CD4-positive, CD25-positive, alpha-beta regulatory T cell (primary cell): Measurements from ENCODE around the gene KIT. TPM values are rescaled to one million over a fixed set of nuclear protein-coding genes. Genes with fewer than 3 reads are reported as not detected.
A peak's percentile ranks its signal among the peaks of the same experiment; 100 is the strongest.
"Not testable (repeated sequence)": the region's sequence is repeated elsewhere in the genome, so short reads cannot be mapped to it uniquely, and the experiment has no call there.

Experiments
- ATAC-seq, 2 donors: fragments of 150-1000 bp; cut with Tn5 transposase; one replicate each; pipeline ENCODE4 v1.10.0; 2021; ENCODE audit warnings: low read depth in 2 of 2, moderate number of reproducible peaks in 2 of 2, moderate library complexity in 1 of 2
- DNase-seq, 3 donors: peaks; one replicate each; pipeline versions ENCODE4 v3.0.0 to v3.0.0-alpha.2; 2012 to 2022; ENCODE audit warnings: mixed read lengths in 1 of 3
- H3K27ac ChIP-seq: one replicate; pipeline ENCODE4 v1.7.0; 2013; ENCODE audit warnings: mild to moderate bottlenecking, low read length; ENCODE audit not compliant: insufficient read depth, poor library complexity, severe bottlenecking
- H3K27me3 ChIP-seq: one replicate; pipeline ENCODE4 v1.7.0; 2013; ENCODE audit warnings: low read length; ENCODE audit not compliant: control insufficient read depth, insufficient read depth
- H3K36me3 ChIP-seq: one replicate; pipeline ENCODE4 v1.7.0; 2013; ENCODE audit warnings: mild to moderate bottlenecking, low read length, moderate library complexity; ENCODE audit not compliant: control insufficient read depth, insufficient read depth
- H3K4me1 ChIP-seq: 2 replicates; pipeline ENCODE4 v1.7.0; 2013; ENCODE audit warnings: mild to moderate bottlenecking, low read length; ENCODE audit not compliant: insufficient read depth, control insufficient read depth, poor library complexity, severe bottlenecking
- H3K4me3 ChIP-seq: one replicate; pipeline ENCODE4 v1.7.0; 2013; ENCODE audit warnings: low read depth, mild to moderate bottlenecking, low read length, moderate library complexity
- H3K9me3 ChIP-seq, 2 experiments: 1 replicate in 1 of 2; 2 replicates in 1 of 2; pipeline ENCODE4 v1.7.0; 2013; ENCODE audit warnings: low read length in 2 of 2, mild to moderate bottlenecking in 1 of 2, moderate library complexity in 1 of 2; ENCODE audit not compliant: control insufficient read depth in 2 of 2
- H3K27ac Mint-ChIP-seq, 3 donors: one replicate each; pipeline ENCODE4 v1.8.0; 2020 to 2022; ENCODE audit warnings: mild to moderate bottlenecking in 3 of 3, mixed read lengths in 3 of 3, moderate library complexity in 2 of 3
- H3K27me3 Mint-ChIP-seq: one replicate; pipeline ENCODE4 v1.8.0; 2022; ENCODE audit warnings: mild to moderate bottlenecking, mixed read lengths
- H3K36me3 Mint-ChIP-seq: one replicate; pipeline ENCODE4 v1.8.0; 2020; ENCODE audit warnings: mixed read lengths
- H3K4me1 Mint-ChIP-seq, 4 donors: one replicate each; pipeline ENCODE4 v1.8.0; 2020 to 2022; ENCODE audit warnings: mixed read lengths in 4 of 4, mild to moderate bottlenecking in 1 of 4
- H3K4me3 Mint-ChIP-seq, 4 donors: one replicate each; pipeline ENCODE4 v1.8.0; 2020 to 2022; ENCODE audit warnings: mild to moderate bottlenecking in 4 of 4, mixed read lengths in 4 of 4, moderate library complexity in 3 of 4
- H3K9me3 Mint-ChIP-seq, 7 donors: one replicate each; pipeline ENCODE4 v1.8.0; 2020 to 2022; ENCODE audit warnings: mixed read lengths in 7 of 7, mild to moderate bottlenecking in 3 of 7, moderate library complexity in 2 of 7
- polyA plus RNA-seq, 4 donors: library from polyadenylated mRNA; unstranded; fragments of 300-500 nt; fragmentation: Illumina TruSeq; gene quantifications; one replicate each; pipeline ENCODE4 v1.2.3, GENCODE V29; 2021
- total RNA-seq: library from RNA; stranded (reverse); gene quantifications from one replicate; pipeline ENCODE4 v1.2.3, GENCODE V29; 2022

The KIT gene
- total RNA-seq: 0.49 TPM
- polyA plus RNA-seq: not detected

DNA sequence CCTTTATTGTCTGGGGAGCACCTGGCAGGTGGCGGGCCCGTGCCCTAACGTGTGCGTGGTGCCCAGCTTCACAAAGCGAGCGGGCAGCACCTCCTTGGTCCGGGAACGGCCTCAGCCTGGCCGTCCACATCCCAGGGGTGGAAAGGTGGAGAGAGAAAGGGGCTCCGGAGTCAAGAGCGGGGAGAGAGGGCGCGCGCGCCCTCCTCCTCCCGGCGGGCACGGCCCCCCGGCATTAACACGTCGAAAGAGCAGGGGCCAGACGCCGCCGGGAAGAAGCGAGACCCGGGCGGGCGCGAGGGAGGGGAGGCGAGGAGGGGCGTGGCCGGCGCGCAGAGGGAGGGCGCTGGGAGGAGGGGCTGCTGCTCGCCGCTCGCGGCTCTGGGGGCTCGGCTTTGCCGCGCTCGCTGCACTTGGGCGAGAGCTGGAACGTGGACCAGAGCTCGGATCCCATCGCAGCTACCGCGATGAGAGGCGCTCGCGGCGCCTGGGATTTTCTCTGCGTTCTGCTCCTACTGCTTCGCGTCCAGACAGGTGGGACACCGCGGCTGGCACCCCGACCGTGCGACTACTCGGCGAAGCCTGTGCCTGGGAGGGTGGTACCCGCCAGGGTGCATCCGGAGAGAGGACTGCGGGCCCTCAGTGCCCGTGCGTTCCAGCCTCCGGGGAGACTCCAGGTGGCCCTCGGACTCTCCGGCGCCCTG is at the start of gene KIT:
Gene KIT, plus strand, starts transcription at position 407 of the 701 bp plus-strand sequence. Its CDS starts 58 bp downstream, at position 465.
- Histone ChIP-seq H3K9me3 (no peaks in the 10 kb centered on the region), H3K27me3 (peaks cover 34% of the 10 kb centered on the region), H3K27ac (no peak within 1 kb of the TSS), H3K4me3 (no peak within 1 kb of the TSS), H3K4me1 (peaks cover 13% of the 10 kb centered on the region), H3K36me3 (no peaks in the 10 kb centered on the region)
- Mint-ChIP-seq H3K4me1 (peaks cover 0 to 20% (median 9%) of the 10 kb centered on the region in 4 donors), H3K9me3 (peaks cover 0 to 3% (median 0%) of the 10 kb centered on the region in 7 donors), H3K4me3 (peak within 1 kb of the TSS in 3 of 4 donors; percentile 27 to 65 (median 62)), H3K27ac (peak within 1 kb of the TSS in 1 of 3 donors; percentile 12), H3K27me3 (peaks cover 66% of the 10 kb centered on the region), H3K36me3 (no peaks in the 10 kb centered on the region)
- DNase-seq (no peak), ATAC-seq (peak in 1 of 2 donors; percentile 28)

DNA sequence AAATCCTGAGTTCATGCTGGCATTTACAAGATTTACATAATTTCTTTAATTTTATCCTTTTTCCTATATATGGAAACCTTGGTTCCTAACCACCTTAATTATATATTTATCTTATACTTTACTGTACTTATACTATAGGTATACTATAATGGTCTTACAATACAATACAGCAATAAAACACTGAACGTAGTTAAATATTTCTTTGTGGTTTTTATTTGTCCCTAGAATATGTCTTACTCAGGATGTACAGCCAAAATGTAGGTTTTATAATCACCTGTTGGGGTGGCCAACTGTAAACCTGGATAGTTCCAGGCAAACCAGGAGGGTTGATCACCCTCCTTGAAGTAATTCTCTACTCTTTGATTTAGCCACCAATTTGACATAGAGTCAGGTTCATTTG is 48.4 kb upstream of the KIT start:
- H3K9me3 Mint-ChIP-seq: peaks cover 0 to 3% (median 0%) of the 10 kb centered on the region in 7 donors
- DNase-seq: no peak
- ATAC-seq: no peak
- no peak overlapping the region for H3K27ac Mint-ChIP-seq
- H3K27me3 Mint-ChIP-seq: no peaks in the 10 kb centered on the region
- H3K27ac ChIP-seq: no peak overlapping the region
- H3K4me1 ChIP-seq: no peaks in the 10 kb centered on the region
- H3K4me1 Mint-ChIP-seq: no peaks in the 10 kb centered on the region
- H3K36me3 Mint-ChIP-seq: no peaks in the 10 kb centered on the region
- no peak overlapping the region for H3K4me3 Mint-ChIP-seq
- H3K27me3 ChIP-seq: no peaks in the 10 kb centered on the region
- no peaks in the 10 kb centered on the region for H3K36me3 ChIP-seq
- H3K4me3 ChIP-seq: no peak overlapping the region
- H3K9me3 ChIP-seq: no peaks in the 10 kb centered on the region

DNA sequence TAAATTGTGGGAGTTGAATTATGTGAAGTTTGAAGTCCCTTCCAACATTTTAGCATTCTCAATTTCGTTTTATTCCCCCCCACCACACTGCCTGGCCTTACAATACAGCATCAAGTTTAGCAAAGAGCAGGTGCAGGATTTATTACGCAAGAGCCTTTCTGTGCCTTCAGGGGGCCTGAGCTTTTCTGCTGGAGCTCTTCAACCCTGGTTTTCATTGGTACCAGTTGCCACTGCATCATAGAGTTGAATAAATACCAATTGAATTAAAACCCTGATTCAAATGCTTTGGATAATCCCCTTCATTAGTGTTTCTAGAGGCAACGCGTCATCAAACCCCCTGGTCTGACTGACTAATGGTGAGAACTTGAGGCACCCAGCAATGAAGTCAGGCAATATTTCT is 43.6 kb upstream of the KIT start:
- Histone ChIP-seq H3K9me3 (no peaks in the 10 kb centered on the region), H3K4me3 (no peak overlapping the region), H3K27ac (no peak overlapping the region), H3K4me1 (no peaks in the 10 kb centered on the region), H3K27me3 (no peaks in the 10 kb centered on the region), H3K36me3 (no peaks in the 10 kb centered on the region)
- no peak for ATAC-seq
- H3K36me3 Mint-ChIP-seq: no peaks in the 10 kb centered on the region
- H3K27ac Mint-ChIP-seq: no peak overlapping the region
- DNase-seq: no peak
- no peaks in the 10 kb centered on the region for H3K4me1 Mint-ChIP-seq
- no peak overlapping the region for H3K4me3 Mint-ChIP-seq
- peaks cover 0 to 3% (median 0%) of the 10 kb centered on the region in 7 donors for H3K9me3 Mint-ChIP-seq
- H3K27me3 Mint-ChIP-seq: no peaks in the 10 kb centered on the region

DNA sequence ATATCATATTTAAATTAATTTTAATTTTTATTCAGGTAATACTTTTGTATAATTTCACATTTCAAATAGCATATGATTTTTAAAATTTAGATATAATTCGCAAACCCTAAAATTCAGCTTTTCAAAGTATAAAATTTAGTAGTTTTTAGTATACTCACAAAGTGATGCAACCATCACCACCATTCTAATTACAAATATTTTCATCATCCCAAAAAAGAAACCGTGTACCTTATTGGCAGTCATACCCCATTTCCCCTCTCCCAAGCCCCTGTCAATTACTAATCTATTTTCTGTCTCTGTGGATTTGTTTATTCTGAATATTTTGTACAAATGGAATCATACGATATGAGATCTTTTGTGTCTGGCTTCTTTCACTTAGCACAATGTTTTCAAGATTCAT is 37.0 kb upstream of the KIT start:
- Histone ChIP-seq H3K27me3 (no peaks in the 10 kb centered on the region), H3K4me1 (no peaks in the 10 kb centered on the region), H3K4me3 (no peak overlapping the region), H3K9me3 (no peaks in the 10 kb centered on the region), H3K27ac (no peak overlapping the region), H3K36me3 (no peaks in the 10 kb centered on the region)
- DNase-seq (no peak), ATAC-seq (no peak)
- Mint-ChIP-seq H3K4me3 (no peak overlapping the region), H3K9me3 (peaks cover 0 to 6% (median 2%) of the 10 kb centered on the region in 7 donors), H3K36me3 (no peaks in the 10 kb centered on the region), H3K27ac (no peak overlapping the region), H3K4me1 (no peaks in the 10 kb centered on the region), H3K27me3 (no peaks in the 10 kb centered on the region)

DNA sequence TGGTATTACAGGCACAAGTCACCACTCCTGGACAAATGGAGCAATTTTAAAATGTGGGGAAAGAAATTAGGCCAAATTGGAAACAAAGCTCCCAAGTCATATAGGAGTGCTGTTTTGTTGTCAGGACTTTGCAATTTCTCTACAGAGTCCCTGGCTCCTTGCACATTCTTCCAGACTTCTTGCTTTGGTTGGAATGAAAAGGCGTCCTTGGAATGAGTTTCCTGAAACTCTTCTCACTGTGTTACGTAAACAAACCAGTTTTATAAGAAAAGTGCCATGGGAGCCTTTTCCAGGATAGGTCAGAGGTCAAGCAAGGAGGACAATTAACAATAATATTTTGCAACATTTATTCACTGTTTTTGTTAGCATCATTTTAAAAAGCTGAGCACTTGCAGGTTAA is 32.4 kb upstream of the KIT start:
- Mint-ChIP-seq H3K27me3 (no peaks in the 10 kb centered on the region), H3K4me1 (no peaks in the 10 kb centered on the region), H3K27ac (no peak overlapping the region), H3K36me3 (no peaks in the 10 kb centered on the region), H3K9me3 (peaks cover 0 to 6% (median 0%) of the 10 kb centered on the region in 7 donors), H3K4me3 (no peak overlapping the region)
- no peaks in the 10 kb centered on the region for H3K27me3 ChIP-seq
- no peaks in the 10 kb centered on the region for H3K4me1 ChIP-seq
- no peaks in the 10 kb centered on the region for H3K36me3 ChIP-seq
- H3K27ac ChIP-seq: no peak overlapping the region
- no peaks in the 10 kb centered on the region for H3K9me3 ChIP-seq
- DNase-seq (no peak), ATAC-seq (no peak)
- H3K4me3 ChIP-seq: no peak overlapping the region

DNA sequence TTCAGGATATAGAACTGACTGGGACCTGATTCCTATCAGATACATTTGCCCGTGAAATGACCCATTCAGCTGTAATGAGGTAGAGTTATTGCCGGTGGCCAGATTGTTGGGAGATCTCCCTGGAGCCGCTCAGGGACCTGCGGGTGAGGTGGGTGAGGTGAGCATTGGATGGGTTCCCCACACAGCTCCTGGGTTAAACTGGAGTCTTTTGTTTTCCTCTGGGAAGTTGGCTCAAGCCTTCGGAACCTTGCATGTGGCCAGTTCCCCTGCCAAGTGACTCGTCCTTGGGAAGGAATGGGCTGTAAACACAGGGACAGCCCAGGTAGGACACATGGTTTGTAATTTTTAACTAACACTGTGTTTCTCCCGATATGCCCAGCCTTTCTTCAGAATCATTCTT is 31.6 kb upstream of the KIT start:
- Histone ChIP-seq H3K36me3 (no peaks in the 10 kb centered on the region), H3K4me1 (no peaks in the 10 kb centered on the region), H3K9me3 (no peaks in the 10 kb centered on the region), H3K4me3 (no peak overlapping the region), H3K27ac (no peak overlapping the region), H3K27me3 (no peaks in the 10 kb centered on the region)
- H3K9me3 Mint-ChIP-seq: peaks cover 0 to 6% (median 0%) of the 10 kb centered on the region in 7 donors
- H3K4me3 Mint-ChIP-seq: no peak overlapping the region
- no peak for DNase-seq
- no peak overlapping the region for H3K27ac Mint-ChIP-seq
- no peaks in the 10 kb centered on the region for H3K27me3 Mint-ChIP-seq
- ATAC-seq: no peak
- no peaks in the 10 kb centered on the region for H3K4me1 Mint-ChIP-seq
- H3K36me3 Mint-ChIP-seq: no peaks in the 10 kb centered on the region

DNA sequence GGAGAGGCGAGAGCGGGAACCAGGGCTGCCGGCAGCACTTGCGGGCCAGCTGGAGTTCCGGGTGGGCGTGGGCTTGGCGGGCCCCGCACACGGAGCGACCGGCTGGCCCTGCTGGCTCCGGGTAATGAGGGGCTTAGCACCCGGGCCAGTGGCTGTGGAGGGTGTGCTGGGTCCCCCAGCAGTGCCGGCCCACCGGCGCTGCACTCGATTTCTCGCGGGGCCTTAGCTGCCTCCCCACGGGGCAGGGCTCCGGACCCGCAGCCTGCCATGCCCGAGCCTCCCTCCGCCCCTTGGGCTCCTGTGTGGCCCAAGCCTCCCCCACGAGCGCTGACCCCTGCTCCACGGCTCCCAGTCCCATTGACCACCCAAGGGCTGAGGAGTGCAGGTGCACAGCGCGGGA is 25.2 kb upstream of the KIT start:
- Histone ChIP-seq H3K4me1 (no peaks in the 10 kb centered on the region), H3K36me3 (no peaks in the 10 kb centered on the region), H3K27me3 (no peaks in the 10 kb centered on the region), H3K27ac (no peak overlapping the region), H3K9me3 (no peaks in the 10 kb centered on the region), H3K4me3 (no peak overlapping the region)
- H3K27me3 Mint-ChIP-seq: no peaks in the 10 kb centered on the region
- no peak overlapping the region for H3K4me3 Mint-ChIP-seq
- H3K36me3 Mint-ChIP-seq: no peaks in the 10 kb centered on the region
- no peak overlapping the region for H3K27ac Mint-ChIP-seq
- H3K9me3 Mint-ChIP-seq: no peaks in the 10 kb centered on the region
- ATAC-seq (no peak), DNase-seq (no peak)
- H3K4me1 Mint-ChIP-seq: peaks cover 0 to 2% (median 0%) of the 10 kb centered on the region in 4 donors

DNA sequence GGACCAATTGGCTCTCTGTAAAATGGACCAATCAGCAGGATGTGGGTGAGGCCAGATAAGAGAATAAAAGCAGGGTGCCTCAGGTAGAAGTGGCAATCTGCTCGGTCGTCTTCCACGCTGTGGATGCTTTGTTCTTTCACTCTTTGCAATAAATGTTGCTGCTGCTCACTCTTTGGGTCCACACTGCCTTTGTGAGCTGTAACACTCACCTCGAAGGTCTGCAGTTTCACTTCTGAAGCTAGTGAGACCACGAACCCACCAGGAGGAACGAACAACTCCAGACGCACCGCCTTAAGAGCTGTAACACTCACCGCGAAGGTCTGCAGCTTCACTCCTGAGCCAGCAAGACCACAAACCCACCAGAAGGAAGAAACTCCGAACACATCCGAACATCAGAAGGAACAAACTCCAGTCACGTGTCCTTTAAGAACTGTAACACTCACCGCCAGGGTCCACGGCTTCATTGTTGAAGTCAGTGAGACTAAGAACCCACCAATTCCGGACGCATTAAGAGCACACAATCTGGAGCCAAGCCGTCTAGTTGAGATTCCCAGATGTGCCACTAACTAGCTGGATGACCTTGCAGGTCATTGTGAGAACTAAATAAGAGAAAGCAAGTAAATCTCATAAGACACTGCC is 24.5 kb upstream of the KIT start:
- not testable (repeated sequence) for H3K36me3 ChIP-seq, H3K4me3 ChIP-seq, DNase-seq, H3K36me3 Mint-ChIP-seq, H3K27me3 Mint-ChIP-seq, H3K4me1 Mint-ChIP-seq, H3K4me1 ChIP-seq, H3K9me3 Mint-ChIP-seq, H3K27me3 ChIP-seq, H3K27ac ChIP-seq, H3K9me3 ChIP-seq, ATAC-seq, H3K27ac Mint-ChIP-seq
- peak overlapping the region in 1 of 4 donors; percentile 51 for H3K4me3 Mint-ChIP-seq
